ENCODE results near the gene GATB.

GATB gene

GRCh38 chr4:151658959-151659600 lies 101.7 kb downstream of the GATB start:
- H3K4me3 ChIP-seq (ENCODE audit: control insufficient read depth, low read depth, low read length): no peak overlapping the region
- TF ChIP-seq, protein P1, sequence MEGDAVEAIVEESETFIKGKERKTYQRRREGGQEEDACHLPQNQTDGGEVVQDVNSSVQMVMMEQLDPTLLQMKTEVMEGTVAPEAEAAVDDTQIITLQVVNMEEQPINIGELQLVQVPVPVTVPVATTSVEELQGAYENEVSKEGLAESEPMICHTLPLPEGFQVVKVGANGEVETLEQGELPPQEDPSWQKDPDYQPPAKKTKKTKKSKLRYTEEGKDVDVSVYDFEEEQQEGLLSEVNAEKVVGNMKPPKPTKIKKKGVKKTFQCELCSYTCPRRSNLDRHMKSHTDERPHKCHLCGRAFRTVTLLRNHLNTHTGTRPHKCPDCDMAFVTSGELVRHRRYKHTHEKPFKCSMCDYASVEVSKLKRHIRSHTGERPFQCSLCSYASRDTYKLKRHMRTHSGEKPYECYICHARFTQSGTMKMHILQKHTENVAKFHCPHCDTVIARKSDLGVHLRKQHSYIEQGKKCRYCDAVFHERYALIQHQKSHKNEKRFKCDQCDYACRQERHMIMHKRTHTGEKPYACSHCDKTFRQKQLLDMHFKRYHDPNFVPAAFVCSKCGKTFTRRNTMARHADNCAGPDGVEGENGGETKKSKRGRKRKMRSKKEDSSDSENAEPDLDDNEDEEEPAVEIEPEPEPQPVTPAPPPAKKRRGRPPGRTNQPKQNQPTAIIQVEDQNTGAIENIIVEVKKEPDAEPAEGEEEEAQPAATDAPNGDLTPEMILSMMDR (conservative IDR thresholded peaks at IDR 0.05; ENCODE audit: control insufficient read depth, insufficient read depth, low read depth, low read length): no peak
- peak; percentile 88 for DNase-seq (ENCODE audit: low read depth)

DNA sequence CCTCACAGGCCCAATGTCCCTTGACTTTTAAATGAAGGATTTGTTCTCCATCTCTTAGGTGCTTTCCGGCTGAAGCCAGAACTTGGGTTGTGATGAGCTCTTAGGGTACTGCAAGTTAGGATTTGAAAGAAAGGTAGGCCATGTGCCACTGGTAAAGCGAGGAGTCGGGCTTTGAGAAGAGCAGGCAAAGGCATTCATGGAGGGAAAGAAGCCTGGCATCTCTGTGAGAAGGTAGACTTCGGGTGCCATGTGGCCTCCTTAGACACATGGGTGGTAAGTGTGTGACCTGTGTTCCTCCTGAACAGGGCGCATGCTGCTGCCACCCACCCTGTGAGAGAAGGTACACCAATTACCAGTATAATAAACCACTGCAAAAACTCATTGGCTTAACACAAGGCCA lies 102.9 kb downstream of the GATB start:
- TF ChIP-seq, protein P1 (conservative IDR thresholded peaks at IDR 0.05; ENCODE audit: control insufficient read depth, insufficient read depth, low read depth, low read length): no peak
- DNase-seq (ENCODE audit: low read depth): no peak
- no peak overlapping the region for H3K4me3 ChIP-seq (ENCODE audit: control insufficient read depth, low read depth, low read length)

- no peak overlapping the region for H3K4me3 ChIP-seq (ENCODE audit: control insufficient read depth, low read depth, low read length)
- TF ChIP-seq, protein P1 (conservative IDR thresholded peaks at IDR 0.05; ENCODE audit: control insufficient read depth, insufficient read depth, low read depth, low read length): no peak
- no peak for DNase-seq (ENCODE audit: low read depth)
Observed at GRCh38 chr4:151656058-151656457, 104.7 kb downstream of the GATB start.

DNA sequence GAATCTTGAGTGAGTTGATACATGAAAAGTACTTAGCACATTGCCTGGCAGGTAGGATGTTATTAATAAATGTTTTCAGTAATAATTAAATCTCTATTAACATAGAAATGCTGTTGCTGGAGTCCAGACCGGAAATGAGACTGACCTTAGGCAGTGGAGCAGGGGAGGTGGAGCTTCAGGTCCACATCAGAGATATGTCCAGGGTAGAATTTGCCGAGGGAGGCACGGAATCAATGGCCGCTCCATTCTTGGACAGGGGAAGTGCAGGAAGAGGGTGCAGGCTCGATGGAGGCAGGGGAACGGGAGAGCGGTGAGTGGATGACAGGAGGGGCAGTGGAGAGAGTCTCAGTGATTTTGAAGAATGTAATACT lies 107.3 kb downstream of the GATB start:
- peak overlapping the region; percentile 17 for H3K4me3 ChIP-seq (ENCODE audit: control insufficient read depth, low read depth, low read length)
- no peak for DNase-seq (ENCODE audit: low read depth)

DNA sequence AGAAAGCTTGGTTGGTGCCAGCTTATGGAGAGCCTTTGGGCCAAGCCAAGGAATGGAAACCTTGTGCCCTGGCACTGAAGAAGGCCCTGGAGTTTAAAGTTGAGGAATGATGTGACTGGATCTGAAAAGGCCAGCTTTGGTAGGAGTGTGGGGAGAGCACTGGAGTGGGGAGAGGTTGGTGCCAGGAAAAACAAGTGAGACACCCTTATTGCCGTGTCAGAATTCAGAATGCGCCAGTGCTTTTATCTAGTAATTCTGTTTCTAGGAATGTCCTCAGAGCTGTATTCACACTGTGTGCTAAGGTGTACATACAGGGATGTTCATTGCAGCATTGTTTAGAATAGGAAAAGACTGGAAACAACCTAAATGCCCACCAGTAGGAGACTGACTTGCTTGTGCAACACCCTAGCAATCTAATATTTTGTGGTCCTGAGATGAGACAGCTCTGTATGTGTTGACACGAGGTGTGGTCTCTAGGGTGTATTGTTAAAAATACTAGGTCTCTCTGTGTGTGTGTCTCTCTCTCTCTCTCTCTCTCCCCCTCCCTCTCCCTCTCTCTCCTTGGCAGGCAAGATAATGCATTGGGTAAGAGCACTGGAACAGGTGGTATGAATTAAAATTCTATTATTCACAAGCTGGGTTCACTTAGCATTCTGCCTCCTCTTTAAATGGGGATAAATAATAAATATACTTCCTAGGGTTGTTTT lies 107.8 kb downstream of the GATB start:
- no peak overlapping the region for H3K4me3 ChIP-seq (ENCODE audit: control insufficient read depth, low read depth, low read length)
- TF ChIP-seq, protein P1 (conservative IDR thresholded peaks at IDR 0.05; ENCODE audit: control insufficient read depth, insufficient read depth, low read depth, low read length): no peak
- peak; percentile 93 for DNase-seq (ENCODE audit: low read depth)

More for the DNA sequence above, 107.3 kb downstream of the GATB start:
- TF ChIP-seq, protein P1 (conservative IDR thresholded peaks at IDR 0.05; ENCODE audit: control insufficient read depth, insufficient read depth, low read depth, low read length): no peak

DNA sequence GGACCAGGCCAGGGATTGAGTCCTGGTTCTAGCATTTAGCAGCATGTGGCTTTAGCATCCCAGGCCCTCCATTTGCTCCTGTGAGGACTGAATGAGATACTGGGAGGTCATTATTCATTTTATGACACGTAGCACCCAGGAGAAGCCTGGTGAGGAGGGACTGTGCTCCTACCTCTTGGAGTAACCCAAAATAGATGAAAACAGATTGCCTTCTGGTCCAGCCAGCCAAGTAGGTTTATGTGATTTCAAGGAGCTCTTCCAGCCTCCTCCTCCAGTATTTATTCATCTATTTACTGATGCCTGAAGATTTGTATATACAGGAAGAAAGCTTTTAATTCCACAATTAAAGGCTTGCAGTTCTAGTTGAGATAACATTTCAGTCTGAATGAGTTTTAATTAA lies 109.3 kb downstream of the GATB start:
- DNase-seq (ENCODE audit: low read depth): no peak
- TF ChIP-seq, protein P1 (conservative IDR thresholded peaks at IDR 0.05; ENCODE audit: control insufficient read depth, insufficient read depth, low read depth, low read length): no peak
- no peak overlapping the region for H3K4me3 ChIP-seq (ENCODE audit: control insufficient read depth, low read depth, low read length)

All from fibroblast of mammary gland (primary cell).